Tibial artery (tissue), 4 donors: Measurements from ENCODE around the gene MRPL34.
"Not testable (repeated sequence)": the region's sequence is repeated elsewhere in the genome, so short reads cannot be mapped to it uniquely, and the experiment has no call there.

ENCODE experiments used
- DNase-seq, 2 donors: peaks; one replicate each; pipeline ENCODE4 v3.0.0-alpha.2; 2019
- H3K27ac ChIP-seq, 2 donors: fragments of 200-600 bp; sonication (generic) in 1 of 2; 1 replicate in 1 of 2; 2 replicates in 1 of 2; pipeline ENCODE4 v1.5.1; 2018 to 2019; ENCODE audit warnings: mild to moderate bottlenecking in 1 of 2
- H3K27me3 ChIP-seq, 2 donors: fragments of 200-600 bp; sonication (generic) in 1 of 2; one replicate each; pipeline versions ENCODE4 v1.5.1 to v1.6.0; 2016 to 2019
- H3K36me3 ChIP-seq, 3 donors: fragments of 200-600 bp; sonication (generic) in 2 of 3; one replicate each; pipeline ENCODE4 v1.5.1; 2016 to 2019; ENCODE audit warnings: mild to moderate bottlenecking in 2 of 3
- H3K4me1 ChIP-seq, 4 donors: fragments of 200-600 bp; sonication (generic) in 2 of 4; 1 replicate in 3 of 4; 2 replicates in 1 of 4; pipeline ENCODE4 v1.5.1; 2016 to 2019
- H3K4me3 ChIP-seq, 2 donors: fragments of 200-600 bp; sonication (generic) in 1 of 2; 1 replicate in 1 of 2; 2 replicates in 1 of 2; pipeline ENCODE4 v1.5.1; 2018 to 2019; ENCODE audit warnings: mild to moderate bottlenecking in 2 of 2
- H3K9me3 ChIP-seq, 3 donors: fragments of 200-600 bp; sonication (generic) in 1 of 3; one replicate each; pipeline ENCODE4 v1.5.1; 2016 to 2019
- intact Hi-C: fragments of 100-400 bp; cut with DNase I; formaldehyde crosslinking; loops from one replicate; pipeline ENCODE4 v1.15.0; 2023; ENCODE audit warnings: low total_unique reads
- TF ChIP-seq, protein P1 (sequence below), 2 experiments: fragments of 200-600 bp in 1 of 2; fragments of 450-650 bp in 1 of 2; IDR thresholded peaks; one replicate each; pipeline ENCODE4 v1.5.1; 2017 to 2019; ENCODE audit warnings: antibody characterized with exemption in 2 of 2, mild to moderate bottlenecking in 1 of 2, moderate library complexity in 1 of 2

MRPL34 gene

GRCh38 chr19:17266975-17267788 is 38.5 kb upstream of the MRPL34 start, which contains the start of gene BABAM1:
TSS of gene BABAM1 (plus strand) at chr19:17267443. CDS start at chr19:17268807, 1,364 bp downstream.
- peak; percentile 97 for DNase-seq
- TF ChIP-seq, protein P1, sequence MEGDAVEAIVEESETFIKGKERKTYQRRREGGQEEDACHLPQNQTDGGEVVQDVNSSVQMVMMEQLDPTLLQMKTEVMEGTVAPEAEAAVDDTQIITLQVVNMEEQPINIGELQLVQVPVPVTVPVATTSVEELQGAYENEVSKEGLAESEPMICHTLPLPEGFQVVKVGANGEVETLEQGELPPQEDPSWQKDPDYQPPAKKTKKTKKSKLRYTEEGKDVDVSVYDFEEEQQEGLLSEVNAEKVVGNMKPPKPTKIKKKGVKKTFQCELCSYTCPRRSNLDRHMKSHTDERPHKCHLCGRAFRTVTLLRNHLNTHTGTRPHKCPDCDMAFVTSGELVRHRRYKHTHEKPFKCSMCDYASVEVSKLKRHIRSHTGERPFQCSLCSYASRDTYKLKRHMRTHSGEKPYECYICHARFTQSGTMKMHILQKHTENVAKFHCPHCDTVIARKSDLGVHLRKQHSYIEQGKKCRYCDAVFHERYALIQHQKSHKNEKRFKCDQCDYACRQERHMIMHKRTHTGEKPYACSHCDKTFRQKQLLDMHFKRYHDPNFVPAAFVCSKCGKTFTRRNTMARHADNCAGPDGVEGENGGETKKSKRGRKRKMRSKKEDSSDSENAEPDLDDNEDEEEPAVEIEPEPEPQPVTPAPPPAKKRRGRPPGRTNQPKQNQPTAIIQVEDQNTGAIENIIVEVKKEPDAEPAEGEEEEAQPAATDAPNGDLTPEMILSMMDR (IDR thresholded peaks at IDR 0.05): peak in 1 of 2 experiments; percentile 43
- no peaks in the 10 kb centered on the region for H3K27me3 ChIP-seq
- peak within 1 kb of the TSS; percentile 70 to 74 for H3K27ac ChIP-seq
- peaks cover 0 to 14% (median 12%) of the 10 kb centered on the region in 4 donors for H3K4me1 ChIP-seq
- H3K36me3 ChIP-seq: peaks cover 26 to 36% (median 31%) of the 10 kb centered on the region in 3 donors
- no peaks in the 10 kb centered on the region for H3K9me3 ChIP-seq
- peak within 1 kb of the TSS; percentile 69 to 78 for H3K4me3 ChIP-seq
- intact Hi-C loops: no loop called here

DNA sequence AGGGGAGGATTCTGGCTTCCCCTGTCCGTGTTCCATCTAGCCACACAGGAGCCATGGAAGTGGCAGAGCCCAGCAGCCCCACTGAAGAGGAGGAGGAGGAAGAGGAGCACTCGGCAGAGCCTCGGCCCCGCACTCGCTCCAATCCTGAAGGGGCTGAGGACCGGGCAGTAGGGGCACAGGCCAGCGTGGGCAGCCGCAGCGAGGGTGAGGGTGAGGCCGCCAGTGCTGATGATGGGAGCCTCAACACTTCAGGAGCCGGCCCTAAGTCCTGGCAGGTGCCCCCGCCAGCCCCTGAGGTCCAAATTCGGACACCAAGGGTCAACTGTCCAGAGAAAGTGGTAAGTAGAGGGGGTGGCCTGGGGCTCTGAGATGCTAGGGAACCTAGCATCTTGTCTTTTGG is 36.9 kb upstream of the MRPL34 start:
- H3K4me1 ChIP-seq: peaks cover 0 to 14% (median 12%) of the 10 kb centered on the region in 4 donors
- TF ChIP-seq, protein P1 (IDR thresholded peaks at IDR 0.05): no peak
- H3K4me3 ChIP-seq: no peak overlapping the region
- H3K27ac ChIP-seq: no peak overlapping the region
- intact Hi-C loops: no loop called here
- no peaks in the 10 kb centered on the region for H3K9me3 ChIP-seq
- no peak for DNase-seq
- no peaks in the 10 kb centered on the region for H3K27me3 ChIP-seq
- H3K36me3 ChIP-seq: peaks cover 39 to 52% (median 42%) of the 10 kb centered on the region in 3 donors

- intact Hi-C loops, H3K4me1 ChIP-seq, H3K27ac ChIP-seq, H3K9me3 ChIP-seq, DNase-seq, H3K4me3 ChIP-seq, H3K27me3 ChIP-seq: not testable (repeated sequence)
- H3K36me3 ChIP-seq: peaks cover 66 to 95% (median 80%) of the 10 kb centered on the region in 3 donors
These were observed 30.8 kb upstream of the MRPL34 start for GRCh38 chr19:17274892-17275291.

- peaks cover 0 to 4% of the 10 kb centered on the region in 2 donors for H3K27me3 ChIP-seq
- intact Hi-C loops: no loop called here
- H3K4me1 ChIP-seq: no peaks in the 10 kb centered on the region
- H3K27ac ChIP-seq: no peak overlapping the region
- H3K36me3 ChIP-seq: peaks cover 58 to 88% (median 80%) of the 10 kb centered on the region in 3 donors
- no peak overlapping the region for H3K4me3 ChIP-seq
- no peaks in the 10 kb centered on the region for H3K9me3 ChIP-seq
- TF ChIP-seq, protein P1 (IDR thresholded peaks at IDR 0.05): no peak
- no peak for DNase-seq
These were observed 30.1 kb upstream of the MRPL34 start for GRCh38 chr19:17275441-17276175.

DNA sequence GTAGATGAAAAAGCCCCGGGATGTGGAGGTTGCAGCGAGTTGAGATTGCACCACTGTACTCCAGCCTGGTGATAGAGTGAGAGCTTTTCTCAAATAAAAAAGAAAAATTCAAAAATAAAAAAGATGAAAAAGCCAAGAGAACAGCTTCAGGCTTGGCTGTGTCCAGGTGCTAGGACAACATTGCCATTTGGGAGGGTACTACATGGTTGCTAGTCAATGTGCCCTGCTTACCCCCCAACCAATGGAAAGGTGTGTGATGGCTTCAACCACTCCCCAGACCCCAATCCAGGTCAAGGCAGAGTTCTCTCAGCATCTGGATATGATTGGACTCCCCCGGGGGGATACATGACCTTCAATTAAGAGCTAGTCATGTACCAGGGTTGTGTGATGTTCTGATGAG is 26.2 kb upstream of the MRPL34 start:
- H3K4me3 ChIP-seq: no peak overlapping the region
- DNase-seq: no peak
- H3K27me3 ChIP-seq: peaks cover 4 to 29% of the 10 kb centered on the region in 2 donors
- H3K4me1 ChIP-seq: peaks cover 0 to 17% (median 15%) of the 10 kb centered on the region in 4 donors
- TF ChIP-seq, protein P1 (IDR thresholded peaks at IDR 0.05): no peak
- no peaks in the 10 kb centered on the region for H3K9me3 ChIP-seq
- intact Hi-C loops: no loop called here
- H3K36me3 ChIP-seq: peaks cover 31 to 49% (median 44%) of the 10 kb centered on the region in 3 donors
- no peak overlapping the region for H3K27ac ChIP-seq
